NCI-H345 (cell line): Measurements from ENCODE around the gene RIT2.

ENCODE experiments used
- DNase-seq: peaks from one replicate; lab custom pipeline; 2025; lab: John Stamatoyannopoulos, UW

The RIT2 gene

GRCh38 chr18:43012951-43013350 is 102.5 kb downstream of the RIT2 start:
- no peak for DNase-seq

DNA sequence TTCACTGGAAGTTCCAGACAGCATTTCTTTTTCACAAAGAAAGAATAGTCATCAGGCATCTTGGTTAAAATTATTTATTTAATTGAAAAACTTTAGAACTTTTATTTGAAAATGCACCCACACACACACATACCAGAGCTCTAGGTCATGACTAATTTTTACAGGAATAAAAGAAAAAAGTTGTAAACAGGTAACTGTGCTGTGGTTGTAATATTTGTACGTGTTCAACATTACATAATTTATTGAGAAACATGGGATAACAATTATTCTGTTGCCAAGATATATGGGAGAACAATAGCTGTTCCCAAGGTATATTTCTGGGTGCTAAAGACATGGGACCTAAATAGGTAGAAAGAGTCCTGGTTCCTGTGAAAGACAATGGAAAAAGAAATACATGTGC is 104.9 kb downstream of the RIT2 start:
- DNase-seq, result no peak

- DNase-seq, result no peak
Observed at GRCh38 chr18:43009674-43010073, 105.8 kb downstream of the RIT2 start.

GRCh38 chr18:43007365-43007764 is 108.1 kb downstream of the RIT2 start:
- DNase-seq, result no peak

DNA sequence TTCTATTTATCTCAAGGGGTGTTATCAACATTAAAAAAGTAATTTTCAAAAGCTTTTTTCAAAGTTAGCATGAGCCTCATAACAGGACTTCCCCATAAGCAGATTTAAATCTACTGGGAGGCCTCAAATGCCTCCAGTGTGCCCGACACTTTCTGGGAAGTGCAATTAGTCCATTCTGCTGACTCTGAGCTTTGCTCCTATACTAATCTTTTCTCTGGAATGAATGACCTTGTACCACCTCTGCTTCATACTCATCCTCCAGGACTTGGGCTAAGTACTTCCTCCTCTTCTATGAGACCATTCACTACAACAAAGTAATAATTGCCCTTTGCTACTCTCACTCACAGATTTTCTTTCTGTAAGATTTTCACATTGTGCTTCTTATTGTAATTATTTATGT is 111.1 kb downstream of the RIT2 start:
- no peak for DNase-seq

DNA sequence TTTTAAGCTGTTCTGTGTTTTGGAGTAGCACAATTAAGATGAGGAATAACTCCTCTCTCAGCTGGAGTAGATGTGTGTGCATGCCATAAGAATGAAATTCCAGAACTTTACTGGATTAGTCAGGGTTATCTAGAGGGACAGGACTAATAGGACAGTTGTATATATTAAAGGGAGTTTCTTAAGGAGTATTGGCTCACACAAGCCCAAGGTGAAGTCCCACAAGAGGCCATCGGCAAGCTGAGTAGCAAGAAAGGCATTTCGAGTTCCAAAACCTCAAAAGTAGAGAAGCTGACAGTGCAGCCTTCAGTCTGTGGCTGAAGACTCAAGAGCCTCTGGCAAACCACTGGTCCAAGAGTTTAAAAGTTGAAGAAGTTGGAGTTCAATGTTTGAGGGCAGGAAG is 113.7 kb downstream of the RIT2 start:
- no peak for DNase-seq

GRCh38 chr18:42996824-42997223 is 118.7 kb downstream of the RIT2 start:
- DNase-seq, result no peak

GRCh38 chr18:42980426-42980825 is 135.1 kb downstream of the RIT2 start:
- no peak for DNase-seq

DNA sequence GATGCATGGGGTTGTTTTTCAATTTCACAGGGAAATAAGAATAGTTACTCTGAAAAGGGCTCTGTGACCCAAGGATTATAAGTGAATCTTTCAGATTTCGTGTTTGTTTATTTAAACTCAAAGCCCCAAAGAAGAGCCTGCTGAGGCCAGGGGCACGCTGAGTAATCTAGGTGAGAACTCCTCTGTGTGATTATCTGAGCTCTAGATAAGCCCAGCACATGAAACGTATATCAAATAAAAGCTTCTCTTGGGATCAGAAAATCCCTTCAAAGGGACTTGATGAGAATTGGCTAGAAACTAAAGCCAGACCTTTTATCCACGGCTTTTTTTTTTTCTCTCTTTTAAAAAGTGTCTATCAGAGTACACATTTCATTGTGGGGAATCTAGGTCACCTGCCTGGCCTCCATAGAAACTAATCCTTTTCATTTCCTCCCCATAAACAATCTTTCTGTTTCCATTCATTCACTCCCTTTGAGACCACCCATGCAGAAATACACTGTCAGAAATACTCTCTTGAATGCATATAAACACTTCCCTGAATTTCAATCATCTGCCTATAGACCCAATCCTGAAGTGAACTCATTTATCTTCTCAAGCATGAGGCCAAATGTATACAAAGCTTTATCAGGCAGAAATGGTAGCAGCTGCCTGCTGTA is 137.4 kb downstream of the RIT2 start:
- peak; percentile 95 for DNase-seq

DNA sequence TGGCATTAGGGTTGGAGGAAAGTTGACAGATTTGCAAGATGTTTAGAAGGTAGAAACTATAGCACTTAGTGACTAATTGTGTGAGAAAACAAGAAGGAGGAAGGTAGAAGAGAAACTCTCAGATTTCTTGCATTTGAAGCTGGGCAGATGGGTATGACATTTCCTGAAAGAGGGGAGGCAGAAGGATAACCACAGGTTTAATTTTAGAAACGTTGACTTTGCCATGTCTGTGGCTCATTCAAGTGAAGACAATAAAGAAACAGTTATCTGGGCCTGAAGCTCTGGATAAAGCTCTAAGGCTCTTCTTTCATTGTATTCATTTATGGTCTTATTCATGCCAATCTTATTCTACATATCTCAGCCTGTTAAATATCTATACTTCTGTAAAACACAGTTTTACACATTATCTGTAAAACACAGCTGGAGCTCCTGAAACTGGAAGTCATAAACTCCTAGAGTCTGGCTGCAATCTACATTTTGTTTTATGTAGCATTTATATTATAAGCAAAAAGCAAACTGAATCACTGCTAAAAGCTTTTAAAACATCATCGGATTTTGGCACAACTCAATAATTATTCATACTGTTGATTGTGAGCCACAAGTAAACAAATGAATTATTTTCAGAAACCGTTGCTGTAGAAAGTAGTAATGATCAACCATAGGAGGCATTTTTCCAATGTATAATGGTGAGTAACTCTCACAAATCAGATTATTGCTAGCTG is 138.5 kb downstream of the RIT2 start:
- DNase-seq, result no peak

GRCh38 chr18:42969366-42969765 is 146.1 kb downstream of the RIT2 start:
- DNase-seq, result no peak

DNA sequence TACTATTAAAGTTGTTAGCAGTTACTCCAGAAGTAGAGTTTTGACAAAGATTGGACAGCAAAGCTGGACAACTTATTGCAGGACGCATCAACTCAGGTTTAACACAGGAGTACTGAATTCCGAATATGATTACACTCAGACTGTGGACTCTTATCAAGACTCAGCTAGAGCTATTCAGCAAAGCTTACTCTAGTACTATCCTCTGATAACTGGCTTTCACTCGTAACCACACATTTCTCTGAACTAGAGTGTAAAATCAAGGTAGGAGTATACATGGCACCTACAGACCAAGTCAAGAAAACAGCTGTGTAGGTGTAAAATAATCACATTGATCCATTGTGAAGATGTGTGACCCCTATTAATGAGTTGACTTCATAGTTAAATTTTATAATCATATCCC is 154.2 kb downstream of the RIT2 start:
- no peak for DNase-seq

DNA sequence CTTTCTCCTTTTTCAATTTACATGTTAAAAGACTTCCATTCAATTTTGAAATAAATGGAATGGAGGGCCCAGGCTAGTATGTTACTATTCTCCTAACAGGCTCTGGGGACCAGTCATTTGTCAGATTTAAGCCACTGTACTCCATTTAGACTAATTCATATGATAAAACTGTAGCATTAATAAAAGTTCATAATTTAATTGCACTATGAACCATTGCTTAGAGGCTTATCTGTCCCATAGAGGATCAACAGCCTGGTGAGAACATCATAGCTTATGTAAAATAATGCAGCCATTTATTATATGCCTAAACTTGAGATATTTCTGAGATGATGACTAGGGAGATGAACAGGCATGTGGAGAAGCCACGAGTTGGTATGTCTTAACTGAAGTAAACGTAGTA is 156.0 kb downstream of the RIT2 start:
- no peak for DNase-seq

DNA sequence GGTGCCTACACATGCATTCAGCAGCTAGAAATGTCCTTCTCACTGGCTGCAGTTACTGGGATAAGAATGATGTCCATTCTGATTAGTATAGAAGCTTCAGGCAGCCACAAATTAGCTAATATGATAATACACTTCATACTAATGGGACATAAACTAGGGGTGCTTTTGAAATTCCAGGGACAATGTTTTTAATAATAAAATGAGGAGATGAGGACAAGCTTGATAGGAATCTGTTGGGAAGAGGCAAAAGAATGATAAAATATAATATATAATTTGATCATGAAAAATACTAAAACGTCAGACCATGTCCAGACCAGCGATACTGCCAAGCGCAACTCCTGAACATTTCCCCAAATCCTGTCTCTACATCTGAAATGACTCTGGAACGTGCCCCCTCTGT is 157.1 kb downstream of the RIT2 start:
- no peak for DNase-seq

- no peak for DNase-seq
Observed at GRCh38 chr18:42956287-42956686, 159.2 kb downstream of the RIT2 start.

DNA sequence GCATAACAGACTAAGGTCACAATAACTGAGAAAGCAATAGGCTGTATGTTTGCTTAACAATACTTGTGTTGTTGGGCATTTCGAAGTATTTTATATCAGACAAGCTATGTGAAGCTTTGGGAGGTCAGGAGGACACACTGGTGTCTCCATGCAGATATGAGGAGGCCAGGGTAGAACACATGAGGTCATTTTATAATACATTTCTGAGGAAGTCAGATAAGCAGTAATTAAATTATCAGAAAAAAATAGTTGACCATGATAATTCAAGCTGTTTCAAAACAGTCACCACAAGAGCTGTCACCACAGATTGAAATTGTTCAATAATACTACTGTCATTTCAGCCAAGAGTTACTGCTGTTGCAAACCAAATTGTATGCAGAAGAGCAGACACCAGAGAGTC is 160.6 kb downstream of the RIT2 start:
- no peak for DNase-seq

GRCh38 chr18:42953306-42953705 is 162.2 kb downstream of the RIT2 start:
- no peak for DNase-seq

DNA sequence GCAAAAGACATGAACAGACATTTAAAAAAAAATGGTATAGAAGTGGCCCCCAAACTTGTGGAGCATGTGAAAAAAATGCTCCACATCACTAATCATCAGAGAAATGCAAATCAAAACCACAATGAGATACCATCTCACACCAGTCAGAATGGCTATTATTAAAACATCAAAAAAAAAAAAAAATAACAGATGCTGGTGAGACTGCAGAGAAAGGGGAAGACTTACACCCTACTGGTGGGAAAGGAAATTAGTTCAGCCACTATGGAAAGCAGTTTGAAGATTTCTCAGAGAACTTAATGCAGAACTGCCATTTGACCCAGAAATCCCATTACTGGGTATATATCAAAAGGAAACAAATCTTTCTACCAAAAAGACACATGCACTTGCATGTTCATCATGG is 164.8 kb downstream of the RIT2 start:
- no peak for DNase-seq

DNA sequence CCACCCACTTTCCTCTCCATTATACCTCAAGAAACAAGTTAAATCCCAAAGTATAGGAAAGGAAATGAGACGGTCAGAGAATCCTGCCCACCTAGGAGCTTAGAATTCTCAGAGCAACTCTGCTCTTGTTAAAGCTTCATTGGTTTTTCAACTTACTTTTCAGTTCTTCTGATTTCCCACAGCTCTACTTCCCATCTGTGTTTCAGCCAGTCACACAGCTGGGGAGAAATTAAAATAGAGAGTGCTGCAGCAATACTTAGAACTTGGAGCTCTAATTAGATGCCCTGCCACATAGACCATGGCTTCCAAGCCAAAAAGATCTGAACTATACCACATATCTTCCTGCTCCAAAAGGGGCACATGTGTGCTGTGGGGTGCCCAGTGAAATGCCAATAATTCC is 166.7 kb downstream of the RIT2 start:
- no peak for DNase-seq

GRCh38 chr18:42941860-42942259 is 173.6 kb downstream of the RIT2 start:
- no peak for DNase-seq

DNA sequence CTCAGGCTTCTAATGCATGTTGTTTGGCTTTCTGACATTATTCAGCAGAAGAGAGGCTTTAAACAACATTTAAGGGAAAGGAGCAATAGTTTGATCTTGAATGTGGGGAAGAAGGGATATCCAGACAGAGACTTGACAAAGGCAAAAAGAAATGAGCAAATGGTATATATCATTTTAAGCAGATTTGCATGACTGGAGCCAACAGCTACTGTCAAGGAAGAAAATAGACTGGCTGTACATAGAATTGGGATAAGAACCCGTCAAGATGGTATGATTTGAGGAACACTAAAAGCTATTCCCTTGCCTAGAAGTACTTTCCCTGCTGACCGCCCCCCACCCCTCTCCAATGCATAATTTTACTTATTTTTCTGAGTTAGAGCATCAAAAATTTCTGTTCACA is 174.5 kb downstream of the RIT2 start:
- DNase-seq, result no peak

DNA sequence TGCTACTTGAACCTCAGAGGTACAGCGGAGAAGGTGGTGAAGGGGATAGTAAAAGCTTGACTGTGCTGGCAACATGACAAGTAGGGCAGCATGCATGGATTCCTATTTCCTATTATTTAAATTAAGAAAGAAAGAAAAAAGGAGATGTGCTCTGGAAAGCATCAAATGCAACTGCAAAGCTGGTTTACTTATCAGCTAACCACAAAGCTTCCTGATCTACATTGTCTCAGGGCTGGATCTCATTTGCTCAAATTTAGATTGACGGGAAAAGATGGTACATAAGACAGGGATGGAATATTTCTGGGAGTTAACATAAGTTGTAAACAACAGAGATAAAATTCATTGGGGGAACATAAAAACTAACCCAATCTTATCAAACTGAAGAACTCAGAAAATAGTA is 178.0 kb downstream of the RIT2 start:
- no peak for DNase-seq

GRCh38 chr18:42936289-42936688 is 179.2 kb downstream of the RIT2 start:
- DNase-seq, result no peak

- no peak for DNase-seq
Observed at GRCh38 chr18:42931491-42931890, 184.0 kb downstream of the RIT2 start.
